Dermis microvascular lymphatic vessel endothelial cell (primary cell): ENCODE results near the gene CYSRT1. TPM values are rescaled to one million over a fixed set of nuclear protein-coding genes. Genes with fewer than 3 reads are reported as not detected.
A peak's percentile ranks its signal among the peaks of the same experiment; 100 is the strongest.

Experiments used
- DNase-seq, 2 donors: peaks; one replicate each; pipeline versions ENCODE4 v3.0.0 to v3.0.0-alpha.2; 2010; ENCODE audit warnings: low read depth in 2 of 2
- total RNA-seq: library from RNA; depleted of rRNA; stranded (reverse); fragments of >200 nt; gene quantifications from 2 replicates; pipeline ENCODE4 v1.2.1, GENCODE V29; 2014

The CYSRT1 gene
- total RNA-seq, 1 donor from 2014 or later = 0.13 TPM

DNA sequence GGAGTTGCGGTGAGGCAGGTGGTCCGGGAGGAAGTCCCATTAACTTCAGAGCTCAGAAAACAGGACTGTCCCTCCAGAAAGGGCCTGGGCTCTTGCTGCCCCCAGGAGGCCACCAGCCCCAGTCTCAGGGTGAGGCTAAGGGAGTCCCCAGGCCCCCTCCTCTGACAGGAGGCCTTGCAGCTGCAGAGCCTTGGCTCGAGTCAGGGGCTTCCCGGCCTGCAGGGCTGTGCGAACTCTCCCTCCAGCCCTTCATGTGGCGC lies 22.9 kb downstream of the CYSRT1 start:
- no peak for DNase-seq

DNA sequence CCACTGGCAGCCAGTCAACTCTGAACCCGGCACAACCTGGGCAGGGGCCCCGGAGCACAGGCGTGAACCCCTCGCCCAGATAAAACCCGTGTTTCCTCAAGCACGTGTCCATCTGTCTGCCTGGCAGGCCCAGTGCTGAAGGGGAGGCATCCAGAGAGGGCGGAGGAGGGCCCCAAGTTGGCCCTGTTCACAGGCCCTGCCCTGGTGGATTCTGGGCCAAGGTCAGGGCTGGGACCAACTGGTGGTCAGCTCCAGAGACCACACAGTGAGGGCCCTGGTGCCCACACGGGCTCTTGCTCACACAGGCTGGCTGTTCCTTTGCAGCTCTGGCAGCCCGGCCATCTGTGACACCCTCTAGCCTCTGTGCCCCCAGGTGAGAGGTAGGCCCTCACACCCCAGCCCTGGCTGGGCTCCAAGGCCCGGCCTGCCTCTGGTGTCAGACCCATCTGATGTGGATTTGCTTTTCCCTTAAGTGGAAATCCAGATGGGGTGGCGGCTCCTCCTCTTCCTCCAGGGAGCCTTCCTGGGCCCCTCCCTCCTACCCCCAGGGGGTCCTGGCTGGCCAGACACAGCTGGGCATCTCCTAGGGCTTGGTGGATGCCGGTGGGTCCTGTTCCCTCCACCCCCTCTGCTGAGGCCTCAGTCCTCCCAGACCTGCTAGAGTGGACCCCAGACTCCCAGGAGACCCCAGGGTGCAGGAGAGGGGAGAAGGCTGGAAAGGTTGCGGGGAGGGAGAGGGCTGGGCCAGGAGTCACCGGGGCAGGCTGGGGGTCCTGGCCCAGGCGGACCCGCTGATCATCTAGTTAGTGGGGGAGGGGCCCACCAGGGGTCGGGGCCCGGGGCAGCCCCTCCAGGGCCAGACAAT lies 25.6 kb downstream of the CYSRT1 start:
- DNase-seq = no peak

DNA sequence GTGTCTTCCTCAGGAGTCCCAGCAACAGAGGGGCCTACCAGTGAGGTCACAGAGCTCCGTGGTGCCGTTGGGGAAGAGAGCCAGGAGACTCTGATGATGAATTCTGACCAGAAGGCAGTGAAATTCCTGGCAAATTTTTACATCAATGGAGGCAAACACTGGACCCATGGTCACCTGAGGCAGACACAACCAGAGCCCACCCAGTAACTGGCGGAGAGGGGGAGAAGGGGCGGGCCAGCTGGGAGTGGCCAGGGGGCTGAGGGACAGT lies 26.2 kb downstream of the CYSRT1 start, which contains the start of gene STPG3:
Gene STPG3 (plus strand): TSS at position 93 of the 268 bp plus-strand sequence. CDS start 1 bp downstream, at position 94.
- no peak for DNase-seq

DNA sequence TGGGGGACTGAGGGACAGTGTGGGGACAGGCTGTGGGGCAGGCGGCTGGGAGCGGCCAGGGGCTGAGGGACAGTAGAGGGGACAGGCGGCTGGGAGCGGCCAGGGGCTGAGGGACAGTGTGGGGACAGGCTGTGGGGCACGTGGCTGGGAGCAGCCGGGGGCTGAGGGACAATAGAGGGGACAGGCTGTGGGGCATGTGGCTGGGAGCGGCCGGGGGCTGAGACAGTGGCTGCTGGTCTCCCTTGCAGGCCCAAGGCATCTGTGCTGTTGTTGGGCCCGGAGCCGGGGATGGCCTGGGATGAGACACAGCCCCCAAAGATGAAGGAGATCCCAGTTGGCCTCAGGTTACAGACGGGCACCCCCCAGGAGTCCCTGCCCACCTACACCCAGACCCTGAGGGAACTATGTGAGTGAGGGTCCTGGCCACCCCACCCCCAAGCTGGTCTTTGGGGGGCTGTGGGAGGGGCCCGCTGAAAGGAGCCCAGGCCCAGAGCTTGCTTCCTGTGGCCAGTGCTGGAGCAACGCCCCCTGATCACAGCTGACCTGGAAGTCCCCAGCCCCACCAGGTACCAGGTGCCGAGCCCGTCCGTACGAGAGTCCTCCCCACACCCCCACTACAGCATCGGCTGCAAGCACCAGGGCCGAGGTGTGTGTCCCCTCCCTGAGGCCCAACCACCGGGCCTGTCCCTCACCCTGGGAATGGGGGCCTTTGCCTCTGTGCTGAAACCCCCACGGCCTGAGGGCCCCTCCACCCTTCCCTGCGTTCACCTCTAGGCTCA lies 26.7 kb downstream of the CYSRT1 start:
- DNase-seq = no peak

DNA sequence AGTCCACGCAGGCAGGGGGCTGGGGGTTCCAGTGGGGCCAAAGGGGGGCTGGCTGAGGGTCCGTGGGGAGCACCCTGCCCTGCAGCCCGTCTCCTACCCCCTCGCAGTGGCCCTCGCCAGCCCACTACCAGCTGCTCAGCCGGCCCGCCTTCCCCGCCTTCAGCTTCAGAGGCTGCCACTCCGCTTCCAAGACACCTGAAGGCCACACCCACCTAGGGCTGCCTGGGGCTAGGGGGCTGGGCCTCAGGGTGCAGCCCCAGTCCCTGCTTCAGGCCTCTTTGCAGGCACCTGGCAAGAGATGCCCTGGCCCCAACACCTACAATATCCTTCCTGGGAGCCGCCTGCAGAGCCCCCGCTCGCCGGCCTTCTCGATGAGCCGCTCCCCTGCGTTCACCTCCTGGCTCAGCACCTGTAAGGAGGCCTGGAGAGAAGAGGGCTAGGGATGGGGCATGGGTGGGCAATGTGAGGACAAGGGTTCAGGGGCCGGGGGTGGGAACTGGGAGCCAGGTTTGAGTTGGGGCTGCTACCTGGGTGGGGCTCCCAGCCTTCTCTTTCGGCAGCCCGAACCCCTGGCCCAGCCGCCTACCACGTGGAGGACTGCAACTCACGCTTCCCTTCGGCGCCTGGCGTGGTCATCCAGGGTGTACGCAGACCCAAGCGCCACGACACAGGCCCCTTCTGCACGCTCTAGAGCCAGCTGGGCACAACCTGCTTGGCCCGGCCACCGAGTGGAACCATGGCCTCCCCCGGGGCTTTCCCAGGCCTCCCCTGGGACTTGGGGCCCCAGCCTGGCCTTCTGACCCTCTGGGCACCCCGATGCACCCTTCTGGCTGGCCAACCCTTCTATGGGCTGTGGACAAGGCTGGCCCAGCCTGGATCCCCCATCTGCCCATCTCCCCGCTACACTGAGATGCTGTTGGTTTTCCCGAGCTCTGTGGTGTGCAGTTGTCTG lies 27.9 kb downstream of the CYSRT1 start:
- DNase-seq = no peak

DNA sequence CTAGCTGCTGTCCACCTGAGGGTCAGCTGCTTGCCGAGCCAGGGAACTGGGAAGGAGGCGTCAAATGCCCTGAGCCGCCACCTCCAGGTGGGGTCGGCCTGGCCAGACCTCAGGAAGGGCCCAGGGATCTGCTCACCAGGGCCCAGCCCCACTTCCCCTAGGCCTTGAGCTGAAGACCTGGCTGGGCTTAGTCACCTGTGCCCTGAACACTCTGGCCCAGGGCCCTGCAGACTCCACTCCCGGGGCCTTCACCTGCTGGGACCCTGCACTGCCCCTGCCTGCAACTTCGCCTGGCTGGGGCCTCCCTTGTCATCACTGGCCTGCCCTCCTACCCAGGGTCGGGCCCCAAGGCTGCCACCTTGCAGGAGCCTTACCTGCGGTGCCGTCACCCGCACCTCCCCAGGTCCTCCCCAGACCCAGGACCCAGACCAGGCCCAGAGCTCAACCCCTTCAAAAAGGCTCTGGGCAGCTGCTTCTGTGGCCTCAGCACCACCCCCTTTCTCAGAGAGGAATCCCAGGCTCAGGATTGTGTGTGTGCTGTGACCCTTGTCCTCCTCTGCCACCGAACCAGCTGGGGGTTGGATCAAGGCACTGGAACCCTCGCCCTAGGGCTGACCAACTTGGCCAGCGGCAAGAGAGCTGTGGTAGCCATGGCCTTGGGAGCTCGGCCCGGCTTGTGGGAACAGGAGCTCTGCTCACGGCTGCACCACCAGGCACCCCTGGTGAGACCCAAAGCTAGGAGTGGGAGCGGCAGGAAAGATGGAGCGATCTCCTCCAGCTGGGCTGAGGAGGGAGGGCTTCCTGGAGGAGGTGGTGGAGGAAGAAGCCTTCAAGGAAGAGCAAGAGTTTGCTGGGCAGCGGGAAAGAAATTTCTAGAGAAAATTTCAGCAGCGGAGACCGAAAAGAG lies 29.0 kb downstream of the CYSRT1 start:
- DNase-seq = no peak

DNA sequence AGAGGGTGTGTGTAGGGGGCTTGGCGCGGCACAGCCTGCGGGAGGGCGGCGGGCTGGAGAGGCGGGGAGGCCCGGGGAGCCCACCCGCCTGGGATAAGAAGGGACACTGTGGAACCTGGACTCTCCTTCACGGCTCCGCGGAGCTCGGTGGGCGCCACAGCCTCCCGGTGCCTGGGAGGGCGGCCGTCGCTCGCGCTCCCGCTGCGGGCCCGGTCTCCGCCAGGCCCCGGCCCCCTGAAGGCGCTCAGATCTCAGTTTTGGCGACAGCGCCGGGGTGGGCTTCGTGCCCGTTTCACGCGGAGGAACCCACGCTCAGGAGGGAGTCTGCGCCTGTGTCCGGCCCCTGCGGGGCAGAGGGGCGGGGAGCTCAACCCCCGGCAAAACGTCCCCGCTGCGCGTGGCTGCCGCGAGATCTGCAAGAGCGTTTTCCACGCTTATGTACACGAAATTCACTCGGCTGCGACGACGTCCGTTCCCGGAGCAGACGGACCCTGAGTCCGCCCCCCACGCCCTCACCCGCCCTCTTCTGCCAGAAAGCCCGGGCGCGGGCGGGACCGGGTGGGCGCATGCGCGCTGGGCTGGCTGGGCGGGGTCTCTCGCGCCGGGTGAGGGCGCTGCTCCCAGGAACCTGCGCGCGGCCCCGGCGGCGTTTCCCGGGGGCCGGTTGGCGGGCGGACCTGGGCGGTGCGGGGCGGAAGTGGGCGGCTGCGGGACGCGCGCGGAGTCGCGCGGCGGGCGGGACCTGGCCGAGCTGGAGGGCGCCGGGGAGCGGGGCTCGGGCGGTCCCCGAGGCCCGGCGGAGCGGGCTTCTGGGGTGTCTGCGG lies 29.9 kb downstream of the CYSRT1 start, which contains the start of gene NELFB:
Gene NELFB (plus strand): TSS at position 704 of the 824 bp plus-strand sequence.
- peak in 1 of 2 donors; percentile 78 for DNase-seq

DNA sequence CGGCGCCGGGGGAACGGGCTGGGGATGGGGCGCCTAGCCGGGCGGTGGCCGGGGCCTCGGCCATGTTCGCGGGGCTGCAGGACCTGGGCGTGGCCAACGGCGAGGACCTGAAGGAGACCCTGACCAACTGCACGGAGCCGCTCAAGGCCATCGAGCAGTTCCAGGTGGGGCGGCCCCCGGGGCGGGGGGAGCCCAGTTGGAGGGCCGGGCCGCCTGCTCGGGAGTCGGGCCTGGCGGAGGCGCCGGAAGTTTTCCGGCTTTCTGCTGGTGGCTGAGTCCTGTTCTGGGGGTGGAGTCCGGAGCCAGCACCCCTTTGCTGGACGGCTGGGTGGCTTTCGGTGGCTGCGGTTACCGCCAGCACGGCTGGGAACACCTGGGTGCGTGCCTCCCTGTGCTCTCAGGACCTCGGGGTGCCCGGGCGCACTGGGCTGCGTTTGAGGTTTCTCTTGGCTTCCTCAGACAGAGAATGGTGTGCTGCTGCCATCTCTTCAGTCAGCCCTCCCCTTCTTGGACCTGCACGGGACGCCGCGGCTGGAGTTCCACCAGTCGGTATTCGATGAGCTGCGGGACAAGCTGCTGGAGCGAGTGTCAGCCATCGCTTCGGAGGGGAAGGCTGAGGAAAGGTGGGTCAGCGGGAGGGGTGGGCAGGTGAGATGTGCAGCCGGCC lies 30.6 kb downstream of the CYSRT1 start:
- peak in 1 of 2 donors; percentile 40 for DNase-seq

DNA sequence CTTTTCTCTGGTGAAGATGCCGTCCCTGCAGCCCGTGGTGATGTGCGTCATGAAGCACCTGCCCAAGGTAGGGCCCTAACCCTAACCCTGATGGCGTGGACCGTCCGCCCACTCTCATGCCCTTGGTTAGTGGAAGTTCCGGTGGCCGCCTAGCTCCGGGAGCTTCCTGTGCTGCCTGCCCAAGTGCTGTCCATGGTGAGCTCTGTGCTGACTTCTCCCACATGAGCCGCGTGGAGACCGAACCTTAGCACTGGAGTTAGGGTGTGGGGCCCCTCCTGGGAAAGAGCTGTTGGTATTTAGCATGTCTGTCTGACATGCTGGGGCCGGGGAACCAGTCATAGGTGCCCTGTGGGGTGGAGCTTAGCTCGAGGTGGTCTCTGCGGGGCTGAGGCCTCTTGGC lies 31.4 kb downstream of the CYSRT1 start:
- DNase-seq = no peak

DNA sequence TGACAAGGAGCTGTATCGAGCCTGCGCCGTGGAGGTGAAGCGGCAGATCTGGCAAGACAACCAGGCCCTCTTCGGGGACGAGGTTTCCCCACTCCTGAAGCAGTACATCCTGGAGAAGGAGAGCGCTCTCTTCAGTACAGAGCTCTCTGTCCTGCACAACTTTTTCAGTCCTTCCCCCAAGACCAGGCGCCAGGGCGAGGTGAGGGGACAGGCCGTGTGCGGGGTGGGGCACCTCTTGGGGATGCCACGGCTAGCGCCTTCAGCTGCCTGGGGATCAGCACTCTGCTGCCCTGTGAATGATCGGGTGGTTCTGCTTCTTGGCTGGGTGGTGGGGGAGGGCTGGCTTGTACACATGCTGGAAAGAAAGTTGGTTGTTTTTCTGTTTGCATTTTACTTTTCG lies 31.9 kb downstream of the CYSRT1 start:
- no peak for DNase-seq

DNA sequence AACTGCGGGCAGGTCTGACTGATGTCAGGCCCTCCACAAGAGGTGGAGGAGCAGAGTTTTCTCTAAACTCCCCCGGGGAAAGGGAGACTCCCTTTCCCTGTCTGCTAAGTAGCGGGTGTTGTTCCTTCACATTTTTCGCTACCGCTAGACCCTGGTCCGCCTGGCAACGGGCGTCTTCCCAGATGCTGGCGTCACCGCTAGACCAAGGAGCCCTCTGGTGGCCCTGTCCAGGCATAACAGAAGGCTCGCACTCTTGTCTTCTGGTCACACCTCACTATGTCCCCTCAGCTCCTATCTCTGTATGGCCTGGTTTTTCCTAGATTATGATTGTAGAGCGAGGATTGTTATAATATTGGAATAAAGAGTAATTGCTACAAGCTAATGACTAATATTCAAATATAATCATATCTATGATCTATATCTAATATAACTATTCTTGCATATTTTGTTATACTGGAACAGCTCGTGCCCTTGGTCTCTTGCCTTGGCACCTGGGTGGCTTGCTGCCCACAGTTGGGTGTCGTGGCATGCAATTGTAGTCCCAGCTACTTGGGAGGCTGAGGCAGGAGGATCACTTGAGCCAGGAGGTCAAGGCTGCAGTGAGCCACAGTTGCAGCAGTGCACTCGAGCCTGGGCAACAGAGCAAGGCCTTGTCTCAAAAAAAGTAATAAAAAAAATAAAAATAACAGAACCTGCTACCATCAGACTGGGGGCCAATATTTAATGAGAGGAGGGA lies 37.4 kb downstream of the CYSRT1 start:
- peak in 1 of 2 donors; percentile 38 for DNase-seq

DNA sequence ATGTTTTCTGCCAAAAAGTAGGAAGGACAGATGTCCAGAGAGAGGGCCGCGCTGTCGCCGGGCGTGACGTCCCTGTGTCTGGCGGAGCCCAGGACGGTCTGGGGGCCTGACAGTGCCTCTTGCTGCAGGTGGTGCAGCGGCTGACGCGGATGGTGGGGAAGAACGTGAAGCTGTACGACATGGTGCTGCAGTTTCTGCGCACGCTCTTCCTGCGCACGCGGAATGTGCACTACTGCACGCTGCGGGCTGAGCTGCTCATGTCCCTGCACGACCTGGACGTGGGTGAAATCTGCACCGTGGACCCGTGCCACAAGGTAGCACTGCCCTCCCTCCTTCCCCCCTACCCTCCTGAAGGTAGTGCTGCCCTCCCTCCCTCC lies 37.9 kb downstream of the CYSRT1 start:
- no peak for DNase-seq

DNA sequence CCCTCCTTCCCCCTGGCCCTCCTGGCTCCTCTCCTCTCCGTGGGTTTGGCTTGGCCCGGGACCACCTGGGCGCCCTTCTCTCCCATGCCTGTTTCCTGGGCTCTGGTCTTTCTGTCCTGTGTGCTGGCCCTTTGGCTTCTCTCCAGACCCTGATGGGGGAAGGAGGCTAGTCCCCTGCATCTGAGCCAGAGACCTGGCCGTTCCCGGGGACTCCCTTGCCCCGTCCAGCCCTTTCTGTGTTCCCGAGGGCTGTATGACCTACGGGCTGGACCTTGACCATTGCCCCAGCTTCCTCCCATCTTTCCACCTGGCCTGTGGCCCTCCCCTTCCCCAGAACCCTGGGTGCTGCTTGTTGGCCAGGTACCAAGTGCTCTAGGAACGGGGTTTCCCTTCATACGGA lies 38.5 kb downstream of the CYSRT1 start:
- no peak for DNase-seq

DNA sequence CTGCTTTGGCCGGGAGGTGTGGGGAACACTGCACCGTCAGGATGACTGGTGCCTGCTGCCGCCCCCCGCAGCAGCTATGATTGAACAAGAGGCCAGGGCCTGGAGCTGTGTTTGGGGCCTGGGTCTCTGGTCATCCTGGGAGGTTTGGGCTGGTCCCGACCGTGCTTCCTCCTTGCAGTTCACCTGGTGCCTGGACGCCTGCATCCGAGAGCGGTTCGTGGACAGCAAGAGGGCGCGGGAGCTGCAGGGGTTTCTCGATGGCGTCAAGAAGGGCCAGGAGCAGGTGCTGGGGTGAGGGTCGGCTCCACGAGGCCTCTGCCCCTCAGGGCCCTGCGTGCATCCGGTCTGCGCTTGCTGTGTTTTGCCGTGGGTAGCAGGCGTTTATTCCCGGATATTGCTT lies 39.1 kb downstream of the CYSRT1 start:
- no peak for DNase-seq

DNA sequence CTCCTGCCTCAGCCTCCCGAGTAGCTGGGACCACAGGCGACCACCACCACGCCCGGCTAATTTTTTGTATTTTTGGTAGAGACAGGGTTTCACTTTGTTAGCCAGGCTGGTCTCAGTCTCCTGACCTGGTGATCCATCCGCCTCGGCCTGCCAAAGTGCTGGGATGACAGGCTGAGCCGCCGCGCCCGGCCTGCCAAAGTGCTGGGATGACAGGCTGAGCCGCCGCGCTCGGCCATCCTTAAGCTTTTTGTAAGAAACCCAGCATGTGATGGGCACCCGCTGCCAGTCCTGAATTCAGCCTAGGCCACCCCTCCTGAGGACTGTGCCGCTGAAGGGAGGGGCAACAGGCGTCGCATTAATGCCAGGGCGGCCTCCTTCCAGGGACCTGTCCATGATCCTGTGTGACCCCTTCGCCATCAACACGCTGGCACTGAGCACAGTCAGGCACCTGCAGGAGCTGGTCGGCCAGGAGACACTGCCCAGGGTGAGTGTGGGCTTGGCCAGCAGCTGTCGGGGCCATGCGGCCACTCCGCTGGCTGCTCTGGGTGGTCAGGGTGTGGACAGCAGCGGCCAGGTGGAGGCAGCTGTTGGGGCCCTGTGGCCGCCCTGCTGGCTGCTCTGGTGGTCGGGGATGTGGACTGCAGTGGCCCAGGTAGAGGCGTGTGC lies 40.7 kb downstream of the CYSRT1 start:
- DNase-seq = no peak

DNA sequence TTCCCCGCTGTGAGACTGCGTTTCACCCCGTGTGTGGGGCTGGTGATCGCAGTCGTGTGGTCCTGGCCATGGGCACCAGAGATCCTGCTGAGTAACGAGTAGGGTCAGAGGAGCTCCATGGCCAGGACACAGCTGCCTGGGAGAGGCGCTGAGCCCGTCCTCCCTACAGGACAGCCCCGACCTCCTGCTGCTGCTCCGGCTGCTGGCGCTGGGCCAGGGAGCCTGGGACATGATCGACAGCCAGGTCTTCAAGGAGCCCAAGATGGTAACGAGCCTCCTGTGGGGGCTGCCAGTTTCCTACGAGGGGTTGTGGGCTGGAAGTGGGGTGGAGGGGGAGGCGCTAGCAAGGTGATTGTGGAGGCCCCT lies 41.2 kb downstream of the CYSRT1 start:
- DNase-seq = no peak

DNA sequence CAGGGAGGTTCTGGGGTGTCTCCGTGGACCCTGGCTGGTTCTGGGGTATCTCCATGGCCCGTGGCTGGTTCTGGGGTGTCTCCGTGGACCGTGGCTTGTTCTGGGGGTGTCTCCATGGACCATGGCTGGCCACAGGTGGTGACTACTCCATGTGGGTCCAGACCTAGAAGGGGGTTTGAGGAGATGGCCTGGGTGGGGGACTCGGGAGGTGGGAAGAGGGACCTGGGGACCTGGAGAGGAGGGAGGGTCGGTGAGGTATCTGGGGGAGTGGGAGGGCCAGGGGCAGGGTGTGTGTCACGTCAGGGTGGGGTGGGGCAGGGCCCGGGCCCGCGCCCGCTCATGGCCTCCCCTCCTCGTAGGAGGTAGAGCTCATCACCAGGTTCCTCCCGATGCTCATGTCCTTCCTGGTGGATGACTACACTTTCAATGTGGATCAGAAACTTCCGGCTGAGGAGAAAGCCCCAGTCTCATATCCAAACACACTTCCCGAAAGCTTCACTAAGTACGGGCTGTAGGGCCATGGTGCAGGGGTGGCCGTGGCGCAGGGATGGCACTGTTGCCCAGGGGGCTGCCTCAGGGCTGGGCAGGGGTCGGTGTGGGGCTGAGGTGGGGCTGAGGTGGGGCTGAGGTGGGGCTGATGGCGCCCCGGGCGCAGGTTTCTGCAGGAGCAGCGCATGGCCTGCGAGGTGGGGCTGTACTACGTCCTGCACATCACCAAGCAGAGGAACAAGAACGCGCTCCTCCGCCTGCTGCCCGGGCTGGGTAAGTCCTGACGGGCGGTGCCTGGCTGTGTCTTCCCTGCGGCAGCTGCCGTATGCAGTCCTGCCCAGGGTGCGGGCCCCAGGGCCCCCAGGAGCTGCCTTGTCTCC lies 41.8 kb downstream of the CYSRT1 start:
- DNase-seq = no peak
